Camera-type eye (tissue), 1 donor: ENCODE data around the gene ETDB. TPM values are rescaled to one million over a fixed set of nuclear protein-coding genes. Genes with fewer than 3 reads are reported as not detected.

Source experiments
- total RNA-seq: library from RNA; depleted of rRNA; stranded (reverse); fragments of >200 nt; gene quantifications from one replicate; pipeline ENCODE4 v1.2.3, GENCODE V29; 2014

The ETDB gene
- not detected for total RNA-seq

DNA sequence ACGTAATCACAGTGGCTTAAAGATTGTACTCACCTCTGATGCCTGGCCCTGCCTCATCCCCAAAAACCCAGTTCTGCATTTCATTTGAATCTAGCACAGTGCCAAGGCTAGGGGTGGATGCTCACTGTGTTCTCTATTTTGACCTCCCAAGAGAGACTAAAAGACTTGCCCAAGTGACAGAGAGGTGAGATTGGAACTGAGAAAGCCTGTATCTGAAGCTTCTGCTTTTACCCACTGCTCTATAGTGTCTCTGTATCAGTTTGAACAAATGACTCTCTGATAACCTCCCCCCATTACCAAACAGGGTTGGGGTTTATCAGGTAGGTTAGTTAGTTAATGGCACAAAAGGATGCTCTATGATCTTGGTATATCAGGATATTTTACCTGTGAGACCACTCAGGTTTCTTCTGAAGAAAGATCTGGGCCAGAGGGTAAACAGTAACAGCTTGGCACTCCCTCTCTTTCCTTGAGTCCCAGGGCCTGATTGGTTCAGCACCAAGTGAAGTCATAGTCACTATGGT, at the start of gene ETDB:
TSS of gene ETDB (minus strand) at position 471 of the 521 bp plus-strand sequence. CDS start 1,265 bp downstream, outside the sequence.

Other genes starting within 250 kb of the ETDB start
- 29.4 TPM for gene MOSPD1, start 205.3 kb downstream of the ETDB start, total RNA-seq
- 3.6 TPM for gene SMIM10, start 129.5 kb downstream of the ETDB start, total RNA-seq
- gene RTL8B, start 98.0 kb downstream of the ETDB start, total RNA-seq = 5.9 TPM
- 55.6 TPM for gene RTL8C, start 88.2 kb downstream of the ETDB start, total RNA-seq
- 9.2 TPM for gene RTL8A, start 68.4 kb downstream of the ETDB start, total RNA-seq
- gene SMIM10L2B, start 21.8 kb downstream of the ETDB start, total RNA-seq = 3.4 TPM
- gene CT55, start 50.9 kb upstream of the ETDB start, total RNA-seq = not detected
- not detected for gene ETDA, start 131.5 kb upstream of the ETDB start, total RNA-seq
- gene ETDC, start 189.0 kb upstream of the ETDB start, total RNA-seq = not detected
- gene ZNF75D, start 223.6 kb upstream of the ETDB start, total RNA-seq = 17.1 TPM
- gene ZNF449, start 224.3 kb upstream of the ETDB start, total RNA-seq = 16.4 TPM